ENCODE results near the gene PNPLA3.

- TF ChIP-seq POLR2AphosphoS5 (IDR thresholded peaks at IDR 0.05; ENCODE audit: low read depth, low read length), result no peak
- no peak for TF ChIP-seq TAF1 (IDR thresholded peaks at IDR 0.05; ENCODE audit: borderline replicate concordance, insufficient read depth, low read length)
- no peak for TF ChIP-seq REST (IDR thresholded peaks at IDR 0.05; ENCODE audit: insufficient read depth in 1 of 2, low read depth in 2 of 2, low read length in 2 of 2)
- no peak for TF ChIP-seq SIN3A (IDR thresholded peaks at IDR 0.05; ENCODE audit: borderline replicate concordance, insufficient read depth, low read length)
- no peak for TF ChIP-seq FOXP2 (optimal IDR thresholded peaks at IDR 0.05; ENCODE audit: borderline replicate concordance, extremely low read depth, extremely low read length, insufficient read depth)
Measured at GRCh38 chr22:43876866-43877509, 46.6 kb upstream of the PNPLA3 start.

All from PFSK-1 (cell line).